HG03571 (cell line): ENCODE results near the gene NRAP.

Source experiments
- ATAC-seq: cut with Tn5 transposase; IDR thresholded peaks from one replicate; pipeline ENCODE4 v1.9.1; 2021; ENCODE audit not compliant: unreplicated experiment

Gene NRAP

GRCh38 chr10:113610631-113611601 is 52.9 kb downstream of the NRAP start:
- ATAC-seq, result no peak

GRCh38 chr10:113609704-113610108 is 54.1 kb downstream of the NRAP start:
- ATAC-seq, result no peak

GRCh38 chr10:113605268-113605978 is 58.4 kb downstream of the NRAP start:
- ATAC-seq, result no peak

GRCh38 chr10:113604572-113604971 is 59.3 kb downstream of the NRAP start:
- ATAC-seq, result no peak

- ATAC-seq, result no peak
Measured at GRCh38 chr10:113603057-113603777, 60.6 kb downstream of the NRAP start.

- ATAC-seq, result no peak
Measured at GRCh38 chr10:113600569-113600968, 63.3 kb downstream of the NRAP start.

- ATAC-seq, result no peak
Measured at GRCh38 chr10:113594652-113595051, 69.2 kb downstream of the NRAP start.

- no peak for ATAC-seq
Measured at GRCh38 chr10:113592380-113592779, 71.5 kb downstream of the NRAP start.

- ATAC-seq, result no peak
Measured at GRCh38 chr10:113590581-113590980, 73.3 kb downstream of the NRAP start.

- ATAC-seq, result no peak
Measured at GRCh38 chr10:113589201-113589770, 74.6 kb downstream of the NRAP start.

- no peak for ATAC-seq
Measured at GRCh38 chr10:113585949-113586348, 77.9 kb downstream of the NRAP start.

GRCh38 chr10:113583571-113583970 is 80.3 kb downstream of the NRAP start:
- ATAC-seq, result no peak

- ATAC-seq, result no peak
Measured at GRCh38 chr10:113581092-113581491, 82.7 kb downstream of the NRAP start.

GRCh38 chr10:113578773-113579172 is 85.1 kb downstream of the NRAP start:
- ATAC-seq, result no peak

GRCh38 chr10:113576852-113577251 is 87.0 kb downstream of the NRAP start:
- no peak for ATAC-seq

- no peak for ATAC-seq
Measured at GRCh38 chr10:113573368-113573767, 90.5 kb downstream of the NRAP start.

- no peak for ATAC-seq
Measured at GRCh38 chr10:113572520-113573290, 91.1 kb downstream of the NRAP start.

GRCh38 chr10:113569576-113569975 is 94.3 kb downstream of the NRAP start:
- ATAC-seq, result no peak

- ATAC-seq, result no peak
Measured at GRCh38 chr10:113566888-113567287, 97.0 kb downstream of the NRAP start.

GRCh38 chr10:113565364-113565763 is 98.5 kb downstream of the NRAP start:
- ATAC-seq, result no peak
